CD8-positive, alpha-beta memory T cell (primary cell): ENCODE data around the gene ADRA1B. TPM values are rescaled to one million over a fixed set of nuclear protein-coding genes. Genes with fewer than 3 reads are reported as not detected.

Experiments used
- CTCF ChIA-PET: fragments of 350-600 bp; sonication (Branson Sonifier 250); formaldehyde crosslinking; loops from one replicate; lab custom pipeline; 2021; ENCODE audit warnings: antibody characterized with exemption; lab: Charles Lee
- POLR2A ChIA-PET: fragments of 350-600 bp; sonication (Branson Sonifier 250); formaldehyde crosslinking; loops from one replicate; lab custom pipeline; 2021; ENCODE audit warnings: antibody characterized with exemption; lab: Charles Lee
- DNase-seq, 5 donors: peaks; one replicate each; pipeline versions ENCODE4 v3.0.0 to v3.0.0-alpha.2; 2020 to 2022; ENCODE audit warnings: mixed read lengths in 1 of 5
- H3K27ac ChIP-seq: one replicate; pipeline ENCODE4 v1.7.0; 2013; ENCODE audit warnings: low read depth, mild to moderate bottlenecking, low read length, moderate library complexity
- H3K27me3 ChIP-seq: 2 replicates; pipeline ENCODE4 v1.7.0; 2013; ENCODE audit warnings: low read length, mild to moderate bottlenecking; ENCODE audit not compliant: insufficient read depth, poor library complexity, severe bottlenecking
- H3K36me3 ChIP-seq: 2 replicates; pipeline ENCODE4 v1.7.0; 2013; ENCODE audit warnings: mild to moderate bottlenecking, low read length, moderate library complexity; ENCODE audit not compliant: insufficient read depth
- H3K4me1 ChIP-seq: 2 replicates; pipeline ENCODE4 v1.7.0; 2013; ENCODE audit warnings: mild to moderate bottlenecking, low read length, moderate library complexity; ENCODE audit not compliant: insufficient read depth
- H3K4me3 ChIP-seq: 2 replicates; pipeline ENCODE4 v1.7.0; 2013; ENCODE audit warnings: mild to moderate bottlenecking, low read length
- H3K9me3 ChIP-seq: 2 replicates; pipeline ENCODE4 v1.7.0; 2013; ENCODE audit warnings: mild to moderate bottlenecking, low read length
- H3K27ac Mint-ChIP-seq, 8 donors: one replicate each; pipeline ENCODE4 v1.8.0; 2020 to 2021; ENCODE audit warnings: mixed read lengths in 8 of 8, mild to moderate bottlenecking in 6 of 8, inconsistent platforms in 3 of 8, moderate library complexity in 3 of 8
- H3K27me3 Mint-ChIP-seq, 2 donors: one replicate each; pipeline ENCODE4 v1.8.0; 2020 to 2021; ENCODE audit warnings: mixed read lengths in 2 of 2, mild to moderate bottlenecking in 1 of 2, moderate library complexity in 1 of 2
- H3K36me3 Mint-ChIP-seq, 3 donors: one replicate each; pipeline ENCODE4 v1.8.0; 2020 to 2021; ENCODE audit warnings: mixed read lengths in 3 of 3, inconsistent platforms in 1 of 3, mild to moderate bottlenecking in 1 of 3
- H3K4me1 Mint-ChIP-seq, 3 donors: one replicate each; pipeline ENCODE4 v1.8.0; 2020 to 2021; ENCODE audit warnings: mixed read lengths in 3 of 3, inconsistent platforms in 1 of 3, mild to moderate bottlenecking in 1 of 3
- H3K4me3 Mint-ChIP-seq, 7 donors: one replicate each; pipeline ENCODE4 v1.8.0; 2020 to 2021; ENCODE audit warnings: mixed read lengths in 7 of 7, mild to moderate bottlenecking in 6 of 7, moderate library complexity in 4 of 7, inconsistent platforms in 2 of 7
- H3K9me3 Mint-ChIP-seq, 5 donors: one replicate each; pipeline ENCODE4 v1.8.0; 2020 to 2022; ENCODE audit warnings: mixed read lengths in 5 of 5, mild to moderate bottlenecking in 3 of 5, moderate library complexity in 2 of 5, inconsistent platforms in 1 of 5
- polyA plus RNA-seq: library from polyadenylated mRNA; unstranded; fragments of 300-500 nt; fragmentation: Illumina TruSeq; gene quantifications from one replicate; pipeline ENCODE4 v1.2.3, GENCODE V29; 2021
- total RNA-seq, 2 experiments: library from RNA; stranded (reverse); gene quantifications; one replicate each; pipeline ENCODE4 v1.2.3, GENCODE V29; 2021

ADRA1B gene
- total and polyA plus RNA-seq, 3 experiments from 2014 or later, result not detected

GRCh38 chr5:160021831-160022446, 105.7 kb downstream of the ADRA1B start:
- CTCF ChIA-PET, result interaction anchor here (0.6 to 4.7 kb wide), 23 partner anchors 9 to 732 kb away, joined by 3 to 71 read pairs (median 4); partner anchors contain the start of genes PWWP2A and TTC1
- Histone ChIP-seq H3K9me3 (no peaks in the 10 kb centered on the region), H3K4me3 (no peak overlapping the region), H3K4me1 (peaks cover 7% of the 10 kb centered on the region), H3K36me3 (no peaks in the 10 kb centered on the region), H3K27me3 (no peaks in the 10 kb centered on the region), H3K27ac (no peak overlapping the region)
- DNase-seq, result peak; percentile 36 to 58 (median 51)
- POLR2A ChIA-PET, result interaction anchor here (0.5 to 1.5 kb wide), 3 partner anchors 13 to 420 kb away, joined by 3 to 7 read pairs (median 6); partner anchors contain the start of gene TTC1
- H3K9me3 Mint-ChIP-seq, result no peaks in the 10 kb centered on the region
- H3K36me3 Mint-ChIP-seq, result peaks cover 4 to 52% (median 9%) of the 10 kb centered on the region in 3 donors
- H3K27me3 Mint-ChIP-seq, result no peaks in the 10 kb centered on the region
- peaks cover 36 to 63% (median 47%) of the 10 kb centered on the region in 3 donors for H3K4me1 Mint-ChIP-seq
- H3K4me3 Mint-ChIP-seq, result peak overlapping the region in 4 of 7 donors; percentile 17 to 37 (median 30)
- H3K27ac Mint-ChIP-seq, result peak overlapping the region in 7 of 8 donors; percentile 9 to 91 (median 80)

Other genes starting within 250 kb of the ADRA1B start
- 10 to 100 TPM; 66.4 to 70.7 TPM for gene TTC1, start 92.7 kb downstream of the ADRA1B start, total RNA-seq
- 99.8 TPM for gene TTC1, start 92.7 kb downstream of the ADRA1B start, polyA plus RNA-seq
- 10 to 100 TPM; 24.0 to 26.2 TPM for gene PWWP2A, start 203.0 kb downstream of the ADRA1B start, total RNA-seq
- gene PWWP2A, start 203.0 kb downstream of the ADRA1B start, polyA plus RNA-seq, result 31.7 TPM